HPDE6-E6E7 (cell line): Measurements from ENCODE around the gene ITGAE.
"Not testable (repeated sequence)": the region's sequence is repeated elsewhere in the genome, so short reads cannot be mapped to it uniquely, and the experiment has no call there.

Experiments used
- DNase-seq: peaks from one replicate; pipeline ENCODE4 v3.0.0; 2011; ENCODE audit warnings: missing footprints; ENCODE audit errors: extremely low spot score

ITGAE gene, protein sequence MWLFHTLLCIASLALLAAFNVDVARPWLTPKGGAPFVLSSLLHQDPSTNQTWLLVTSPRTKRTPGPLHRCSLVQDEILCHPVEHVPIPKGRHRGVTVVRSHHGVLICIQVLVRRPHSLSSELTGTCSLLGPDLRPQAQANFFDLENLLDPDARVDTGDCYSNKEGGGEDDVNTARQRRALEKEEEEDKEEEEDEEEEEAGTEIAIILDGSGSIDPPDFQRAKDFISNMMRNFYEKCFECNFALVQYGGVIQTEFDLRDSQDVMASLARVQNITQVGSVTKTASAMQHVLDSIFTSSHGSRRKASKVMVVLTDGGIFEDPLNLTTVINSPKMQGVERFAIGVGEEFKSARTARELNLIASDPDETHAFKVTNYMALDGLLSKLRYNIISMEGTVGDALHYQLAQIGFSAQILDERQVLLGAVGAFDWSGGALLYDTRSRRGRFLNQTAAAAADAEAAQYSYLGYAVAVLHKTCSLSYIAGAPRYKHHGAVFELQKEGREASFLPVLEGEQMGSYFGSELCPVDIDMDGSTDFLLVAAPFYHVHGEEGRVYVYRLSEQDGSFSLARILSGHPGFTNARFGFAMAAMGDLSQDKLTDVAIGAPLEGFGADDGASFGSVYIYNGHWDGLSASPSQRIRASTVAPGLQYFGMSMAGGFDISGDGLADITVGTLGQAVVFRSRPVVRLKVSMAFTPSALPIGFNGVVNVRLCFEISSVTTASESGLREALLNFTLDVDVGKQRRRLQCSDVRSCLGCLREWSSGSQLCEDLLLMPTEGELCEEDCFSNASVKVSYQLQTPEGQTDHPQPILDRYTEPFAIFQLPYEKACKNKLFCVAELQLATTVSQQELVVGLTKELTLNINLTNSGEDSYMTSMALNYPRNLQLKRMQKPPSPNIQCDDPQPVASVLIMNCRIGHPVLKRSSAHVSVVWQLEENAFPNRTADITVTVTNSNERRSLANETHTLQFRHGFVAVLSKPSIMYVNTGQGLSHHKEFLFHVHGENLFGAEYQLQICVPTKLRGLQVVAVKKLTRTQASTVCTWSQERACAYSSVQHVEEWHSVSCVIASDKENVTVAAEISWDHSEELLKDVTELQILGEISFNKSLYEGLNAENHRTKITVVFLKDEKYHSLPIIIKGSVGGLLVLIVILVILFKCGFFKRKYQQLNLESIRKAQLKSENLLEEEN

GRCh38 chr17:3800362-3801271 is at the start of gene ITGAE:
Gene ITGAE (minus strand): TSS chr17:3801188. CDS start chr17:3801144, 44 bp downstream.
- no peak for DNase-seq

DNA sequence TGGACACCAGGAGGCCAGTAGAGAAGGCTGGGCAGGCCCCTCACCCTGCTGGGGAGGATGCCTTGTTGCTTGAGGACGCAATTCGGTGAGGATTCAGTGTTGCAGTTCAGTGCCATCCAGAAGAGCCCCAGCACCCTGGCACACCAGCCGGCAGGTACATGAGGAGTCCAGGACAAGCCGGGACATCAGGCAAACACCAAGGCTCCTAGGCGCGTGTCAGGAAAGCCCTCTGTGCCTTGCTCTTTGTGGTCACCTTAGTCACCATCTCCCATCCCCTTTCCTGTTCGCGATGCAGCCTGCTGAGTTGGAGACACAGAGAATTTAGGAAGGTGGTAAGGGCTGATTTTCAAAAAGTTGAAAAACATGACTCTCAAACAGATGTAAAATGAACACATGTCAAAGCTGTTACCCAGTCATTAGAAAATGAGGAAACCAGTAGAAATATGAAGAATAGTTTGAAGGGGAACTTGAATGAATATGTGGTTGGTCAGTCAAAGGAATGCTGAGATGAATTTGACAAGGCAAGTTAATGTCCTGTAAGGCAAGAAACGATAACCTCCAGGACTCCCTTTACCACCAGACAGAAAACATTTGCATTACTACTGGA is 47.3 kb upstream of the ITGAE start:
- DNase-seq: no peak

DNA sequence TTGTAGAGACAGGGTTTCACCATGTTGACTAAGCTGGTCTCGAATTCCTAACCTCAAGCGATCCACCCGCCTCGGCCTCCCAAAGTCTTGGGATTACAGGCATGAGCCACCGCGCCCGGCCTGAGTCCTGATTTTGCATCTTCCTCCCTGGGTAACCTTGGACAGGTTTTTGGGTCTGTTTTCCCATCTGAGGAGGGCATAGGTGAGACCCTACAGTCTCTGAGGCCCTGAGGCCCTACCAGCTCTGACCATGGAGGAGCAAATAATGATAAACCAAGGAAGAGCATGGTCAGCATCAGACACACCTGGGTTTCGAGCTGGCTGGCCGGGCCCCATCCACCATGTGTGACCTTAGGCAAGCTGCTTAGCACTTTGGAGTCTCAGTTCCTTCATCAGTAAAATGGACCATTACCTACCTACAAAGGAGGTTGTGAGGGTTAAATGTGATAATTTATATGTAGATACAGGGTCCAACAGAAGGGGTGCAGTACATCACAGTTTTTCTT is 46.2 kb upstream of the ITGAE start:
- DNase-seq: no peak

DNA sequence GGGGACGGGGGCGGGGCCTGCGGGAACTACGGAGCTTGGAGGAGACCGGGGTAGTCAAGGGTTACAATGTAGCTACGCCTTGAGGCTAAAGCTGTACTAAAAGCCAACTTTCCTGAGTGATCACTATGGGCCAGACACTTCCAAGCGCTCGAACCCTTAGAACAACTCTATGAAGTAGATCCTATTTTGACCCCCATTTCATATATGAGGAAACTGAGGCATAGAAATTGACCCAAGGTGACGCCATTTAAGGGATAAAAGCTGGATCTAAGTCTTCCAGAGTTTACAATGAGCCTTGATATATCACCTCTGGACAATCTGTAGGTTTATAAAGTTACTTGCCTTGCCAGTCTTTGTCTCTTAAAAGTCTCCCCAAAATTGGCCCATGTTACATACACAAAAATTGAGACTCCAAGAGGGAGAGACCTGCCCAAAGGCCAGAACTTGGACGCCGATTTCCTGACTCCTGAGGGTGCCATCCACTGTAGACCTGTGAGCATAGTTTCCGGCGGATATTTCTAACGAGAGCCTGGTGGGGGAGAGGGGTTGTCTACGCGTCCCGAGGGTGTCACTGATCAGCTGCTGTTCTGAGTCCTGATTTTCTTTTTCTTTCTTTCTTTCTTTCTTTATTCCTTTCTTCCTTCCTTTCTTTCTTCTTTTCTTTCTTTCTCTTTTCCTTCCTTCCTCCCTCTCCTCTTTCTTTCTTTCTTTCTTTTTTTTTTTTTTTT is 45.6 kb upstream of the ITGAE start:
- no peak for DNase-seq

GRCh38 chr17:3845621-3846436 is 44.8 kb upstream of the ITGAE start, which contains the start of gene NCBP3:
Gene NCBP3 (minus strand): TSS chr17:3846246. CDS start chr17:3846223, 23 bp downstream.
- DNase-seq: peak; percentile 94

- no peak for DNase-seq
Measured at GRCh38 chr17:3845291-3845620, 44.3 kb upstream of the ITGAE start.

DNA sequence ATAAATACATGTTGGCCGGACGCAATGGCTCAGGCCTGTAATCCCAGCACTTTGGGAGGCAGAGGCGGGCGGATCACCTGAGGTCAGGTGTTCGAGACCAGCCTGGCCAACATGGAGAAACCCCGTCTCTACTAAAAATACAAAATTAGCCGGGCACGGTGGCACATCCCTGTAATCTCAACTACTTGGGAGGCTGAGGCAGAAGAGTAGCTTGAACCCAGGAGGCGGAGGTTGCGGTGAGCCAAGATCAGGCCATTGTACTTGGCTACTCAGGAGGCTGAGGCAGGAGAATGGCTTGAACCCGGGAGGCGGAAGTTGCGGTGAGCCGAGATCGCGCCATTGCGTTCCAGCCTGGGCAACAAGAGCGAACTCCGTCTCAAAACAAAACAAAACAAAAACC is 43.6 kb upstream of the ITGAE start:
- not testable (repeated sequence) for DNase-seq

GRCh38 chr17:3843935-3844516 is 43.0 kb upstream of the ITGAE start:
- peak; percentile 67 for DNase-seq

- DNase-seq: peak; percentile 10
Measured at GRCh38 chr17:3838206-3838605, 37.2 kb upstream of the ITGAE start.

DNA sequence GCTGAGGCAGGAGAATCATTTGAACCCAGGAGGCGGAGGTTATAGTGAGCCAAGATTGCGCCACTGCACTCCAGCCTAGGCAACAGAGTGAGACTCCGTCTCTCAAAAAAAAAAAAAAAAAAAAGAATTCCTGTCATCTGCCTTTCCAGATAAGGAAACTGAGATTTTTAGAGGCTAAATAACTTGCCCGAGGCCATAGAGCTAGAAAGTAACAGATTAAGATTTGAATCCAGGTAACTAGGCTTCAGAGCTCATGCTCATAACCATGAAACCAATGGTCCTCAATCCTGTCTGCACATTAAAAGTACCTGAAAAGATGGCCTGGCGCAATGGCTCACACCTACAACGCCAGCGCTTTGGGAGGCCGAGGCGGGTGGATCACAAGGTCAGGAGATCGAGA is 35.6 kb upstream of the ITGAE start:
- no peak for DNase-seq

DNA sequence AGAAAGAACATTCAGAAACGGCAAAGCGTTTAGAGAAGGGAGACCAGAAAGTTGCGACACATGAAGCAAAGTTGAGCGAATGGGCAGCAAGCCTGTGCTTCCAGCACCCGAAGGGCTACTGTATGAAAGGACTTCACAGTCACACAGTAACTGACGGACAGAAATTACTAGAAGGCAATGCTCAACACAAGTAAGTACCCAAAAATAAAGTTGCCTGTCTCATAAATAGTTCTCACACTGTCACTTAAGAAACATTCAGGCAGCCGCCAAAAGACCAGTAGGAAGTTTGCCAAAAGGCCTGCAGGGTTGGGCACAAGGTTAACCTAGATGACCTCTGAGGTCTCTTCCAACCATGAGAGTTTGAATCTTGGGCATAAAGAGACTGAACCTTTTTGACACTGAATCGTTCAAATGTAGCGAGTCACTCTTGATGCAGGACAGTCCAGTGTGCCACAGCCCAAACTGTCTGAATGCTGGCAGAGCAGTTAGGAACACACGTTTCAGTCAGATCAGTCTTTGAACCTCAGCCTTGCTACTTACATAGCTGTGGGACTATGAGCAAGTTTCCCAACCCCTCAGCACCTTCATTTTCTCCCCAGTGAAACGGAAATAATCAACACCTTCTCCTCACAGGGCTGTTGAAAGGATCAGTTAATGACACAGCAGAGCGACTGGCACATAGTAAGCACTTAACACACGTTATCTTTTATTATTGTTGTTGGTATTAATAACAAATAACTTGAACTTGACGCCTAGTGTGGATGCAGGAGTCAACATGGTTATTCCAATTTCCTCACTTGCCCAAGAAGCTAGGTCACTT is 34.6 kb upstream of the ITGAE start:
- no peak for DNase-seq

DNA sequence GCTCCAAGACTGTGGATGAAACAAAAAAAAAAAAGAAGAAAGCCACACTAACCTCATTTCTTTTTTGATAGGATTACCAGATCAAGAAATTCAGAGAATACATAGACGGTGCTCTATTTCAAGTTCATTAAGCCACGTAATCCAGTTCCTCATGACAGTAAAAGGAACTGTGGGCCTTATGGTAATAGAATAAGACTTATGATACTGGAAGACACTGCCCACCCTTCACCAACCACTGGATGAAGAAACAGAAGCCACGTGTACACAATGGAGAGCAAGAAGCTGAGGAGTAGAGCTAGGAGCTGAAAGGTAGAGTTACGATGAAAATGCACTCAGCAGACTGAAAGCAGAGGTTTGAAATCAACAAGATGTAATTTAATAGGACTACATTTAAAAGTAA is 33.8 kb upstream of the ITGAE start:
- DNase-seq: no peak

DNA sequence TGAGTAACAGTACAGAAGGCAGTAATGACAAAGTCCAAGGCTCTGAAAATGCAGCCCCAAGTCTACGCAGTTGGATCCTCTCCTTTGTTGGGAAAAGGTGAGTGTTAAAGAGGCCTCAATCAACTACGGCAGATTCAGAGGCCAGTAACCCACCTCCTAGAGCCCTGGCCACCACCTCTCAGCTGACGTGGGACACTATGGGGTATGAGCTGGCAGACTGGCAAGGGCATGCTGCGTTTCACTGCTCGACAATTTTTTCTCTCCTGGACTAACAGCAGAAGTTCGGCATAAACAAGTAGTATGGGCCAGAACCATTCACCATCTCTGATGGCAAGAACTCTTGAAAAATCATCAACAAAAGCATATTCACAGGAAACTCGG is 27.9 kb upstream of the ITGAE start:
- DNase-seq: no peak

DNA sequence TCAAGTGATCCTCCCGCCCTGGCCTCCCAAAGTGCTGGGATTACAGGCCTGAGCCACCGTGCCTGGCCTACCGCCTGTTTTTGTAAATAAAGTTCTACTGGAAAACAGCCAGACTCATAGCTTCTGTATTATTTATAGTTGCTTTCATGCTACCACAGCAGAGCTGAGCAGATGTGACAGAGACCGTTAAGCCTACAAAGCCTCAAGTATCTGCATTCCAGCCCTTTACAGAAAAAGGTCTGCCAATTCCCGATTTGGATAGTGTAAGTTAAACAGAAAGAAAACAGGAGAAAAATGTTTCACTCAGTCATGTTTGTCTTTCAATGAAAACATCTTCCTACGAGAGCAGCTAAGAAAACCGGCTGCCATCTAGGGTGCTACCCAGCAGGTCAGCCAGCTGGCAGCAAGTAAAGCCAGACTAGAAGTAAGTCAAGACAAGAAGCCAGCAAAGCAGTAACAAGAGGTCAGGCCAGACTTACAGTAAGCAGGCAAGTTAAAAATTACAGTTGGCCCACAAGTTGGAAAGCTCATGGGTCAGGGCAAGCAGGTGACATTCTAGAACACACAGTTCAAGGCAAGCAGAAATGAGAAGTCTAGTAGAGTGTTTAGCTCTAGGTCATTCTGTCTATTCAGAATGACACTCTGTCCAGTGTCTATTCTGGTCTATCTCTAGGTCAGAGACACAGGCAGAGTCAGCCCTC is 27.3 kb upstream of the ITGAE start:
- no peak for DNase-seq

- peak; percentile 20 for DNase-seq
Measured at GRCh38 chr17:3827124-3827773, 26.3 kb upstream of the ITGAE start.

- DNase-seq: no peak
Measured at GRCh38 chr17:3826191-3826590, 25.2 kb upstream of the ITGAE start.

DNA sequence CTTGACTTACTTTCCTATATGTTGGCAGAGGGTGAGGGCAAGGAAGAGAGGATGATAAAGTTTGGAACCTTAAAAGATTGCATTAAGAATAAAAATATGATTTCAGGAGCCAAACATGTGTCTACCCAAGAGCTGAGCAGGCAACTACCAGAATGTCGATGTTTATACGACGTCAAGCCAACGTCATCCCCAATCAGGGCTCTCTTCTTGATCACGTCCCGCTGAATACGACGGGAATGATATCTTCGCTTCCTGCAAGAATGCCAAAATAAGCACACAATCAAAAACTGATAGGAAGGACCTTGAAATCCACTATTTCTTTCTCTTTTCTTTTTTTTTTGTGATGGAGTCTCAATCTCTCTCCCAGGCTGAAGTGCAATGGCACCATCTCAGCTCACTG is 20.1 kb upstream of the ITGAE start:
- no peak for DNase-seq
